HepG2 (cell line): ENCODE measurements around the gene VPS25. TPM values are rescaled to one million over a fixed set of nuclear protein-coding genes. Genes with fewer than 3 reads are reported as not detected.
A peak's percentile ranks its signal among the peaks of the same experiment; 100 is the strongest.

ENCODE experiments used
- CBFB ChIP-seq: sonication (generic); formaldehyde crosslinking; IDR thresholded peaks from 2 replicates; pipeline ENCODE4 v1.4.0; 2020; ENCODE audit warnings: missing genetic modification reagents
- DZIP1 ChIP-seq: sonication (generic); formaldehyde crosslinking; IDR thresholded peaks from 2 replicates; pipeline ENCODE4 v1.5.0; 2020; ENCODE audit warnings: mild to moderate bottlenecking, missing genetic modification reagents
- E2F5 ChIP-seq: sonication (generic); formaldehyde crosslinking; conservative IDR thresholded peaks from 2 replicates; pipeline ENCODE4 v1.4.0; 2020; ENCODE audit warnings: missing genetic modification reagents
- FOSL2 ChIP-seq: sonication (generic); formaldehyde crosslinking; IDR thresholded peaks from 2 replicates; pipeline ENCODE4 v1.4.0; 2020; ENCODE audit warnings: missing genetic modification reagents
- LBX2 ChIP-seq: sonication (generic); formaldehyde crosslinking; IDR thresholded peaks from 2 replicates; pipeline ENCODE4 v1.5.0; 2020; ENCODE audit warnings: missing genetic modification reagents, mild to moderate bottlenecking, borderline replicate concordance
- NCOR1 ChIP-seq: fragments of 200-600 bp; sonication (generic); IDR thresholded peaks from 2 replicates; pipeline ENCODE4 v1.7.0; 2017; ENCODE audit warnings: antibody characterized with exemption, low read length, borderline replicate concordance
- PATZ1 ChIP-seq: sonication (generic); formaldehyde crosslinking; IDR thresholded peaks from 2 replicates; pipeline ENCODE4 v1.4.0; 2020; ENCODE audit warnings: missing genetic modification reagents
- PRPF4 ChIP-seq: fragments of 200-400 bp; formaldehyde crosslinking; IDR thresholded peaks from 2 replicates; pipeline ENCODE4 v1.6.1; 2016; ENCODE audit warnings: low read length, low read depth; ENCODE audit not compliant: poor library complexity, severe bottlenecking
- RBFOX2 ChIP-seq: fragments of 200-400 bp; formaldehyde crosslinking; IDR thresholded peaks from 2 replicates; pipeline ENCODE4 v1.6.1; 2017; ENCODE audit warnings: low read depth, mild to moderate bottlenecking, low read length
- TAF1 ChIP-seq: sonication (generic); formaldehyde crosslinking; IDR thresholded peaks from 2 replicates; pipeline ENCODE4 v1.4.0; 2020; ENCODE audit warnings: missing genetic modification reagents
- THAP7 ChIP-seq: sonication (generic); formaldehyde crosslinking; IDR thresholded peaks from 2 replicates; pipeline ENCODE4 v1.8.1; 2023; ENCODE audit warnings: mild to moderate bottlenecking, missing genetic modification reagents
- ZBTB49 ChIP-seq: sonication (generic); formaldehyde crosslinking; IDR thresholded peaks from 2 replicates; pipeline ENCODE4 v1.4.0; 2020; ENCODE audit warnings: missing genetic modification reagents, borderline replicate concordance
- ZBTB8A ChIP-seq: sonication (generic); formaldehyde crosslinking; IDR thresholded peaks from 2 replicates; pipeline ENCODE4 v1.4.0; 2020; ENCODE audit warnings: mild to moderate bottlenecking, low read depth, missing genetic modification reagents, borderline replicate concordance
- ZNF343 ChIP-seq: sonication (generic); formaldehyde crosslinking; IDR thresholded peaks from 2 replicates; pipeline ENCODE4 v1.4.0; 2020; ENCODE audit warnings: mild to moderate bottlenecking, missing genetic modification reagents
- ZNF883 ChIP-seq: sonication (generic); formaldehyde crosslinking; IDR thresholded peaks from 2 replicates; pipeline ENCODE4 v1.5.1; 2020; ENCODE audit warnings: mild to moderate bottlenecking, missing genetic modification reagents; ENCODE audit errors: not compliant biosample characterization
- ZSCAN5A ChIP-seq: sonication (generic); formaldehyde crosslinking; IDR thresholded peaks from 2 replicates; pipeline ENCODE4 v1.8.0; 2022; ENCODE audit warnings: mild to moderate bottlenecking, missing genetic modification reagents, borderline replicate concordance
- polyA plus RNA-seq, 8 experiments: library from polyadenylated mRNA; depleted of rRNA in 3 of 8; stranded (reverse) in 7 of 8; unstranded in 1 of 8; fragments of >200 nt; fragmentation: Illumina TruSeq in 4 of 8; extraction: Trizol in 4 of 8; gene quantifications; 2 replicates each; pipeline versions ENCODE4 v1.2.1 to v1.2.3, GENCODE V29; 2011 to 2016; ENCODE audit warnings: low read depth in 4 of 8, missing spikeins in 1 of 8, mixed read lengths in 1 of 8; ENCODE audit not compliant: insufficient read depth in 1 of 8
- total RNA-seq, 5 experiments: library from RNA; depleted of rRNA; stranded (reverse); fragments of >200 nt; fragmentation: Illumina TruSeq; extraction: Trizol; gene quantifications; 2 replicates each; pipeline ENCODE4 v1.2.3, GENCODE V29; 2016; ENCODE audit warnings: low read depth in 1 of 5

Gene VPS25
- total and polyA plus RNA-seq, 2 of the 13 experiments (the other 11 are each of a cell fraction or from before 2014, with no cell fraction given), result 161 to 249 TPM

- TF ChIP-seq ZBTB49 (peak; percentile 27; the same call in 1 of the 2 replicates), NCOR1 (0 out of 2 replicates have a peak, but pooled peaks have one; percentile 18), FOSL2 (CRISPR knock-in tag) (peak; percentile 26; the same call in 1 of the 2 replicates), E2F5 (peak; percentile 81), ZNF343 (peak; percentile 57; the same call in 1 of the 2 replicates), CBFB (CRISPR knock-in tag) (peak; percentile 65; the same call in 1 of the 2 replicates), PRPF4 (no peak), ZNF883 (peak; percentile 86), DZIP1 (CRISPR knock-in tag) (peak; percentile 59; the same call in 1 of the 2 replicates), TAF1 (CRISPR knock-in tag) (peak; percentile 93), ZSCAN5A (CRISPR knock-in tag) (peak; percentile 89), ZBTB8A (0 out of 2 replicates have a peak, but pooled peaks have one; percentile 92), LBX2 (no peak; the same call in none of the 2 replicates), PATZ1 (CRISPR knock-in tag) (peak; percentile 95), THAP7 (no peak), RBFOX2 (peak; percentile 98)
Measured at GRCh38 chr17:42744806-42745617, 28.2 kb upstream of the VPS25 start, which contains the start of gene EZH1 (continued).
